Measurements from ENCODE around the gene TNPO2. TPM values are rescaled to one million over a fixed set of nuclear protein-coding genes. Genes with fewer than 3 reads are reported as not detected.

Gene TNPO2
- total and polyA plus RNA-seq, 2 experiments from 2014 or later = 37.1 to 83.0 TPM

DNA sequence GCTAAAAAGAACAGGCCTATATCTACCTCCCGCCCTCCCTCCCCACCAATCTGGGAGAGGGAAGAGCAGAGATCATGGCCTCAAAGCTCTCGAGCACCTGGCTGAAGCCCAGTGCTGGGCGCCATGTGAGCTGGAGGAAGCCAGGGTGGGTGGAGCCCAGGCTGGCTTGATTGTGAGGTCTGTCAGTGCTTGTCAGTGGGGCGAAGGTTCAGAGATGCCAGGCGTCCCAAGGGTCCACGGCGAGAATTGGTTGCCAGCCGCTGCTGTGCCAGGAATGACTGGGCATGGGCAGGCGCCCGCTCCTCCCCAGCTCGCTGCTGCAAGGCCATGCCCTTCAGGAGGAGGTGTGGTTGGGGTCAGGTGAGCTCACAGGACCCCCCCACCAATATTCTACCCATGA is 39.4 kb upstream of the TNPO2 start (continued):
- no peak for TF ChIP-seq ZNF331 (CRISPR knock-in tag; IDR thresholded peaks at IDR 0.05; ENCODE audit: low read depth)

GRCh38 chr19:12759686-12760085 is 36.0 kb upstream of the TNPO2 start:
- Histone ChIP-seq H2AFZ (no peak overlapping the region), H3K4me2 (no peak overlapping the region), H3K4me1 (ENCODE audit: insufficient read depth) (no peaks in the 10 kb centered on the region; the same call in 1 of the 2 replicates), H3K36me3 (ENCODE audit: insufficient read depth) (0 out of 2 replicates have a peak, but pooled peaks cover 6% of the 10 kb centered on the region), H3K27me3 (ENCODE audit: insufficient read depth) (no peaks in the 10 kb centered on the region), H4K20me1 (replicated peaks; ENCODE audit: insufficient read depth) (0 out of 2 replicates have a peak, but pooled peaks cover 4% of the 10 kb centered on the region), H3K9me2 (ENCODE audit: insufficient read depth) (no peaks in the 10 kb centered on the region), H3F3A (replicated peaks; ENCODE audit: low read depth) (peaks cover 9% of the 10 kb centered on the region; the same call in 1 of the 2 replicates), H3K4me3 (no peak overlapping the region), H3K79me2 (replicated peaks; ENCODE audit: insufficient read depth) (no peaks in the 10 kb centered on the region), H3K27ac (ENCODE audit: low read depth) (no peak overlapping the region)
- no peak for ATAC-seq
- no peak for TF ChIP-seq EZH2phosphoT487 (IDR thresholded peaks at IDR 0.05; ENCODE audit: unreplicated experiment)
- no peak for TF ChIP-seq NANOG (IDR thresholded peaks at IDR 0.05; ENCODE audit: borderline replicate concordance)
- no peak for TF ChIP-seq POLR2AphosphoS5 (IDR thresholded peaks at IDR 0.05; ENCODE audit: low read depth)
- TF ChIP-seq, protein P1, sequence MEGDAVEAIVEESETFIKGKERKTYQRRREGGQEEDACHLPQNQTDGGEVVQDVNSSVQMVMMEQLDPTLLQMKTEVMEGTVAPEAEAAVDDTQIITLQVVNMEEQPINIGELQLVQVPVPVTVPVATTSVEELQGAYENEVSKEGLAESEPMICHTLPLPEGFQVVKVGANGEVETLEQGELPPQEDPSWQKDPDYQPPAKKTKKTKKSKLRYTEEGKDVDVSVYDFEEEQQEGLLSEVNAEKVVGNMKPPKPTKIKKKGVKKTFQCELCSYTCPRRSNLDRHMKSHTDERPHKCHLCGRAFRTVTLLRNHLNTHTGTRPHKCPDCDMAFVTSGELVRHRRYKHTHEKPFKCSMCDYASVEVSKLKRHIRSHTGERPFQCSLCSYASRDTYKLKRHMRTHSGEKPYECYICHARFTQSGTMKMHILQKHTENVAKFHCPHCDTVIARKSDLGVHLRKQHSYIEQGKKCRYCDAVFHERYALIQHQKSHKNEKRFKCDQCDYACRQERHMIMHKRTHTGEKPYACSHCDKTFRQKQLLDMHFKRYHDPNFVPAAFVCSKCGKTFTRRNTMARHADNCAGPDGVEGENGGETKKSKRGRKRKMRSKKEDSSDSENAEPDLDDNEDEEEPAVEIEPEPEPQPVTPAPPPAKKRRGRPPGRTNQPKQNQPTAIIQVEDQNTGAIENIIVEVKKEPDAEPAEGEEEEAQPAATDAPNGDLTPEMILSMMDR (conservative IDR thresholded peaks at IDR 0.05; ENCODE audit: low read depth in 2 of 2) = no peak
- no peak for DNase-seq (ENCODE audit: low spot score)
- peaks cover 3% of the 10 kb centered on the region; the same call in 2 of the 3 replicates for H3K9me3 Mint-ChIP-seq
- H3K4me3 Mint-ChIP-seq = no peak overlapping the region
- H3K4me1 Mint-ChIP-seq = peaks cover 6% of the 10 kb centered on the region; the same call in 2 of the 3 replicates
- H3K27ac Mint-ChIP-seq = no peak overlapping the region
- H3K27me3 Mint-ChIP-seq (ENCODE audit: insufficient read depth, low read depth, poor library complexity) = peaks cover 26% of the 10 kb centered on the region
- peaks cover 36% of the 10 kb centered on the region for H3K36me3 Mint-ChIP-seq (ENCODE audit: low read depth)

DNA sequence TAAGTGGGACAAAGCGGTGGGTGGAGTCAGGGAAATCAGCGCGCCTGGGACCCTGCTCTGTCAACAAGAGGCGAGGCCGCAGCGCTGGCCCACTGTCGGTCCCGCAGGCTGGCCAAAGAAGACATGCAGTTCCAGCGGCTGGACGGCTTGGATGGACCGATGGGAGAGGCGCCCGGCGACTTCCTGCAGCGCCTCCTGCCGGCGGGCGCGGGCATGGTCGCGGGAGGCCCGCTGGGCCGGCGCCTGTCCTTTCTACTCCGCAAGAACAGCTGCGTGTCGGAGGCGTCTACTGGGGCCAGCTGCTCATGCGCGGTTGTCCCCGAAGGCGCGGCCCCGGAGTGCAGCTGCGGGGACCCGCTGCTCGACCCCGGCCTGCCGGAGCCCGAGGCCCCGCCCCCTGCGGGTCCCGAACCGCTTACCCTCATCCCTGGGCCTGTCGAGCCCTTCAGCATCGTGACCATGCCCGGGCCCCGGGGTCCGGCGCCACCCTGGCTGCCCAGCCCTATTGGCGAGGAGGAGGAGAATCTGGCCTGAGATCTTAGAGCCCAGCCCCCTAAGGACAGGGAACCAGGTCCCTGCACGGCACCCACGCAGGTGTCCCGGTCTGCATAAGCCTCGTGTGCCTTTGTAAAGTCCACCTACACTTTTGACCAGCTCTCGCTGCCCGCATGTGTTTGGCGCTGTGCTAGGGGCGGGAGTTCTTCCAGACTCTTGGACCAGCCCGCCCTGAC is 34.0 kb upstream of the TNPO2 start:
- Histone ChIP-seq H3K4me3 (peak overlapping the region; percentile 57), H3K36me3 (ENCODE audit: insufficient read depth) (no peaks in the 10 kb centered on the region), H3K4me1 (ENCODE audit: insufficient read depth) (no peaks in the 10 kb centered on the region; the same call in 1 of the 2 replicates), H3K27ac (ENCODE audit: low read depth) (no peak overlapping the region), H3K79me2 (replicated peaks; ENCODE audit: insufficient read depth) (no peaks in the 10 kb centered on the region), H3K27me3 (ENCODE audit: insufficient read depth) (0 out of 2 replicates have a peak, but pooled peaks cover 3% of the 10 kb centered on the region), H3F3A (replicated peaks; ENCODE audit: low read depth) (peaks cover 7% of the 10 kb centered on the region; the same call in 1 of the 2 replicates), H2AFZ (peak overlapping the region; percentile 86), H3K9me2 (ENCODE audit: insufficient read depth) (no peaks in the 10 kb centered on the region), H3K4me2 (peak overlapping the region; percentile 80), H4K20me1 (replicated peaks; ENCODE audit: insufficient read depth) (0 out of 2 replicates have a peak, but pooled peaks cover 4% of the 10 kb centered on the region)
- DNase-seq (ENCODE audit: low spot score) (peak; percentile 91), ATAC-seq (peak; percentile 88)
- Mint-ChIP-seq H3K36me3 (ENCODE audit: low read depth) (peaks cover 20% of the 10 kb centered on the region), H3K4me1 (peaks cover 6% of the 10 kb centered on the region; the same call in 2 of the 3 replicates), H3K4me3 (peak overlapping the region; percentile 65), H3K27me3 (ENCODE audit: insufficient read depth, low read depth, poor library complexity) (peaks cover 29% of the 10 kb centered on the region), H3K9me3 (peaks cover 3% of the 10 kb centered on the region; the same call in 2 of the 3 replicates), H3K27ac (no peak overlapping the region)
- TF ChIP-seq CREB1 (CRISPR knock-in tag; IDR thresholded peaks at IDR 0.05; ENCODE audit: low read depth) (0 out of 2 replicates have a peak, but pooled peaks have one; percentile 22), ZNF462 (CRISPR knock-in tag; IDR thresholded peaks at IDR 0.05) (no peak)
- TF ChIP-seq, protein P1 (conservative IDR thresholded peaks at IDR 0.05; ENCODE audit: low read depth in 2 of 2) = peak; percentile 78 to 94

Data from GM23338 (cell line).